ENCODE measurements around the gene PLK2.

- TF ChIP-seq CTCF (IDR thresholded peaks at IDR 0.05; ENCODE audit: poor library complexity) (no peak), EZH2 (IDR thresholded peaks at IDR 0.05; ENCODE audit: borderline replicate concordance) (no peak), EZH2phosphoT487 (IDR thresholded peaks at IDR 0.05; ENCODE audit: low read depth, severe bottlenecking, unreplicated experiment) (no peak)
Measured at GRCh38 chr5:58491216-58491892, 31.5 kb upstream of the PLK2 start, which contains the start of gene GAPT.

Data from hepatocyte (in vitro differentiated cells).